ENCODE data around the gene PLEKHH1. TPM values are rescaled to one million over a fixed set of nuclear protein-coding genes. Genes with fewer than 3 reads are reported as not detected.
"Not testable (repeated sequence)": the region's sequence is repeated elsewhere in the genome, so short reads cannot be mapped to it uniquely, and the experiment has no call there.

PLEKHH1 gene
- total RNA-seq, 2 donors from 2014 or later, result 1.0 to 1.2 TPM

GRCh38 chr14:67595392-67595791 lies 62.3 kb downstream of the PLEKHH1 start:
- Mint-ChIP-seq H3K4me1 (ENCODE audit: low read depth) (peaks cover 29% of the 10 kb centered on the region), H3K4me3 (no peak overlapping the region), H3K27me3 (ENCODE audit: low read depth) (no peaks in the 10 kb centered on the region), H3K9me3 (no peaks in the 10 kb centered on the region), H3K36me3 (ENCODE audit: insufficient read depth in 2 of 2) (peaks cover 4 to 5% of the 10 kb centered on the region in 2 donors), H3K27ac (no peak overlapping the region)
- ATAC-seq (replicated peaks in 1 of 2) (no peak), DNase-seq (no peak)

DNA sequence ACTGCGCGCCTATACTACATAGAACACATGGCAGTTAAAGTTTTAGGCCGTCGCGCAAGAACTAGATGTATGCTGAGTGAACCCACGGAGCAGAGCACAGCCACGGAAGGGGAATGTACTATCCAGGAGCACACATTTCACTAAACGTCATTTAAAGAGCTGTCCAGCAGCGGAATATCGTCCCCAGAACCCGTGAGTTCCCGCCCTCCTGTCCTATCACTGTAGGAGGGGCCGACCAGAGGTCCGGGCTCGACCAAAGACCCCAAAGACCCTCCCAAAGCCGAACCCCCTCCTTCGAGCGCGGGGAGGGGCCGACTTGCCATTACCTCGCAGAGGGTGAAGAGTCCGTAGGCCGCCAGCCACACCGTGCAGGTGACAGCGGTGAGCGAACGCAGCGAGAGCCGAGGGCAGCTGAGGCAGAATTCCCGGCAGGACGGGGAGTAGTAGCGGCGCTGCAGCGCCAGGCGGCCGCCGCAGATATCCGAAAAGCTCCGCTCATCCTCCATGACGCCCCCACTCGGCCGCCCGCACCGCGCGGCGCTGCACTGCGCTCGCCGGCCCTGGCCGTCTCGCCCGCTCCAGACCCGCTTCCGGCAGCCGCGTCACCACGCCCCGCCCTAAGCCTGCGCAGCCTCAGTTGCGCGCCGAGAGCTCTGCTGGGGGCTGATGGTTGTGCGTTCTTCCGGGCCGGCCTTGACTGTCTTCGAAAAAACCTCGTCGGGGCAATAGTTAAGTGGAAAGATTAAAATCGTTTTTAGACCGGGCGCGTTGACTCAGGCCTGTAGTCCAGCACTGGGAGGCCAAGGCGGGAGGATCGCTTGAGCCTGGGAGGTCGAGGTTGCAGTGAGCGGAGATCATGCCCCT lies 66.8 kb downstream of the PLEKHH1 start, which contains the start of gene PIGH:
TSS of gene PIGH (minus strand) at position 571 of the 864 bp plus-strand sequence. CDS start at position 506, 65 bp downstream.
- peak within 1 kb of the TSS; percentile 89 for H3K27ac Mint-ChIP-seq
- peaks cover 3% of the 10 kb centered on the region in 2 donors for H3K36me3 Mint-ChIP-seq (ENCODE audit: insufficient read depth in 2 of 2)
- no peaks in the 10 kb centered on the region for H3K27me3 Mint-ChIP-seq (ENCODE audit: low read depth)
- ATAC-seq (replicated peaks in 1 of 2) (peak; percentile 99 to 100), DNase-seq (peak; percentile 97)
- peak within 1 kb of the TSS; percentile 95 to 97 for H3K4me3 Mint-ChIP-seq
- peaks cover 0 to 5% of the 10 kb centered on the region in 2 donors for H3K9me3 Mint-ChIP-seq
- H3K4me1 Mint-ChIP-seq (ENCODE audit: low read depth), result peaks cover 37% of the 10 kb centered on the region

GRCh38 chr14:67600562-67600974 lies 67.5 kb downstream of the PLEKHH1 start:
- not testable (repeated sequence) for ATAC-seq (replicated peaks in 1 of 2); H3K27ac Mint-ChIP-seq; H3K9me3 Mint-ChIP-seq; H3K27me3 Mint-ChIP-seq (ENCODE audit: low read depth); H3K36me3 Mint-ChIP-seq (ENCODE audit: insufficient read depth in 2 of 2); DNase-seq
- Mint-ChIP-seq H3K4me3 (peak overlapping the region; percentile 95 to 97), H3K4me1 (ENCODE audit: low read depth) (peaks cover 37% of the 10 kb centered on the region)

- Mint-ChIP-seq H3K4me1 (ENCODE audit: low read depth) (peaks cover 36% of the 10 kb centered on the region), H3K27ac (peak overlapping the region; percentile 37), H3K4me3 (no peak overlapping the region), H3K36me3 (ENCODE audit: insufficient read depth in 2 of 2) (peaks cover 3% of the 10 kb centered on the region in 2 donors), H3K27me3 (ENCODE audit: low read depth) (no peaks in the 10 kb centered on the region), H3K9me3 (peaks cover 0 to 5% of the 10 kb centered on the region in 2 donors)
- ATAC-seq (replicated peaks in 1 of 2), result no peak
- no peak for DNase-seq
These were observed 69.0 kb downstream of the PLEKHH1 start for GRCh38 chr14:67602076-67602475.

- no peak overlapping the region for H3K27ac Mint-ChIP-seq
These were observed 70.0 kb downstream of the PLEKHH1 start for GRCh38 chr14:67602995-67603545.

DNA sequence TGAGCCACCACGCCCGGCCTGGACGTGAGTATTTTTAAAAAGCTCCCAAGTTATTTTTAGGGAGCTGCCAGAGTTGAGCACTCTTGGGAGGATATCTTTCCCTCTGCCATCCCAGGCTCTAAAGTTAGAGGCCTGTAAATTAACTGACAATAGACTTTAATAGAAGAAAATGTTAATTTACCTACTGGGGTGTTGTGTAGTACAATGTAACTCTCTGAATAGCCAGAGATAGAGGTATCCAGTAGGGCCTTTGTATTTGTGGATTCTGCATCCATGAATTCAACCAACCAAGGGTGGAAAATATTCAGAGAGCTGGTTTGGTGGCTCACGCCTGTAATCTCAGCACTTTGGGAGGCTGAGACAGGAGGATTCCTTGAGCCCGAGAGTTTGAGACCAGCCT lies 74.6 kb downstream of the PLEKHH1 start:
- Mint-ChIP-seq H3K4me1 (ENCODE audit: low read depth) (peaks cover 19% of the 10 kb centered on the region), H3K9me3 (no peaks in the 10 kb centered on the region), H3K27ac (no peak overlapping the region), H3K36me3 (ENCODE audit: insufficient read depth in 2 of 2) (no peaks in the 10 kb centered on the region), H3K27me3 (ENCODE audit: low read depth) (no peaks in the 10 kb centered on the region), H3K4me3 (no peak overlapping the region)
- DNase-seq (no peak), ATAC-seq (replicated peaks in 1 of 2) (no peak)

More at GRCh38 chr14:67602995-67603545, 70.0 kb downstream of the PLEKHH1 start:
- Mint-ChIP-seq H3K9me3 (peaks cover 0 to 5% of the 10 kb centered on the region in 2 donors), H3K27me3 (ENCODE audit: low read depth) (no peaks in the 10 kb centered on the region), H3K36me3 (ENCODE audit: insufficient read depth in 2 of 2) (peaks cover 3% of the 10 kb centered on the region in 2 donors), H3K4me3 (no peak overlapping the region), H3K4me1 (ENCODE audit: low read depth) (peaks cover 26% of the 10 kb centered on the region)
- no peak for DNase-seq
- ATAC-seq (replicated peaks in 1 of 2), result no peak

DNA sequence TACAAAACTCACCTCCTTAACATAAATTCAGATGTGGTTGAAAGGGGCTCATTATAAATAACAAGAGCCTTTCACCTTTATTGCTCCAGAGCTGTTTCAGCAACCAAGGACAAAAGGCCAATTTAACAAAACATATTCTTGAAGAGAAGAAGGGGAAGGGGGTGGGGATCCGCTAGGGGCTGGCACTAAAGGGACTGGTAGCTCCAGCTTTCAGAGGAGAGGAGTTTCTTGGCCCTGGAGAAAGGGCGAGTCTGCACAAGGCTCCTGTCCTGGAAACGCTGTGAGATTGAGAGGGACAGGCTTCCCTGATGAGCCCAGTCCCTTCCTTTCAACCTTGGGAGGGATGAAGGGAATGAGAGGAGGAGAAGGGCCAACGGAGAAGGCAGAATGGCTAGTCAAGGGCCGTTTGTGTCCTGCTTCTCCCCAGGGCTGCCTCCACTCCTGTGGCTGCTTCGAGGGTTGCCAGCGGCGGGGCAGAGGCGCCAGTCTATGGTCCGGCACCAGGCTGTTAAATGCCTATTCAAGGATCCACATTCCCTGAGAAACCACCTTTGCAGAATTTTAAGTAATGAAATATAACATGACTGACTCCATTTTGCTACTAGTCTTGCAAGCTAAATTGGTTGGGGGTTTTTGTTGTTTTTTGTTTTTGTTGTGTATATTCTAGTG lies 76.7 kb downstream of the PLEKHH1 start:
- Mint-ChIP-seq H3K9me3 (no peaks in the 10 kb centered on the region), H3K4me1 (ENCODE audit: low read depth) (peaks cover 19% of the 10 kb centered on the region), H3K4me3 (peak overlapping the region in 1 of 2 donors; percentile 44), H3K27ac (peak overlapping the region; percentile 25), H3K36me3 (ENCODE audit: insufficient read depth in 2 of 2) (no peaks in the 10 kb centered on the region), H3K27me3 (ENCODE audit: low read depth) (no peaks in the 10 kb centered on the region)
- no peak for ATAC-seq (replicated peaks in 1 of 2)
- no peak for DNase-seq

GRCh38 chr14:67610491-67610890 lies 77.4 kb downstream of the PLEKHH1 start:
- H3K27ac Mint-ChIP-seq, result no peak overlapping the region
- H3K9me3 Mint-ChIP-seq, result no peaks in the 10 kb centered on the region
- ATAC-seq (replicated peaks in 1 of 2), result peak; percentile 92 to 94
- H3K4me1 Mint-ChIP-seq (ENCODE audit: low read depth), result peaks cover 19% of the 10 kb centered on the region
- peak overlapping the region in 1 of 2 donors; percentile 44 for H3K4me3 Mint-ChIP-seq
- peak; percentile 31 for DNase-seq
- no peaks in the 10 kb centered on the region for H3K36me3 Mint-ChIP-seq (ENCODE audit: insufficient read depth in 2 of 2)
- no peaks in the 10 kb centered on the region for H3K27me3 Mint-ChIP-seq (ENCODE audit: low read depth)

- DNase-seq (peak; percentile 15 to 27), ATAC-seq (replicated peaks in 1 of 2) (peak; percentile 39 to 53)
- Mint-ChIP-seq H3K4me3 (peak overlapping the region; percentile 90 to 93), H3K36me3 (ENCODE audit: insufficient read depth in 2 of 2) (no peaks in the 10 kb centered on the region), H3K4me1 (ENCODE audit: low read depth) (peaks cover 39% of the 10 kb centered on the region), H3K9me3 (no peaks in the 10 kb centered on the region), H3K27ac (peak overlapping the region; percentile 88), H3K27me3 (ENCODE audit: low read depth) (peaks cover 10% of the 10 kb centered on the region)
These were observed 85.5 kb downstream of the PLEKHH1 start for GRCh38 chr14:67618617-67619063.

DNA sequence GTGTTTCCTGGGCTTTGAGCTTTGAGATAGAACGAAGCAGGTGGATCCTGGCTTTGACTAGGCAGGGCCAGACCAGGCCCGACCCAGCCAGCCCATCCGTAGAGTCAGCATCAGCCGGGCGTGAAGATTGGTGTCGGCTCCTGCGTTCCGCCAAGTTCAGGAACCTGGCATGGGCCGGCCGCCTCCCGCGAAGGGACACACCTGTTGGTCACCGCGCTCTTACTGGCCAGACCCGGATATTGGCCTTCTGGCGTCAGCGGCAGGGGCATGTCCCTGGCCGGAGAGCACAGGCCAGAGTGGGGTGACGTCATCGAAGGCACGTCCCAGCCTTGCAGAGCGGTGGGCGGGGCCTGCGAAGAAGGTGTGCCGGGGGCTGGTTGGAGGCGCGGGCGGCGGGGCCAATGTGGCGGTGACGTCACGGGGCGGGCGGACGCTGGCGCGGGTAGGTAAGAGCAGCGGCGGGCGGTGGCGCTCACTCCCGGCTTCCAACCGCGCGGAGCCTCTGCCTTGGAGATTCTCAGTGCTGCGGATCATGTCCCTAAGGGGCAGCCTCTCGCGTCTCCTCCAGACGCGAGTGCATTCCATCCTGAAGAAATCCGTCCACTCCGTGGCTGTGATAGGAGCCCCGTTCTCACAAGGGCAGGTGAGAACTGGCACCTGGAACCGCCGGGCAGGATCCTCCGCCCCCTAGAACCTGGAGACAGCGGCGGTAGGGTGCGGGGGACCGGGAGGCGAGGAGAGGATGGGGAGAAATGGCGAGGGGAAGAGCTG lies 86.5 kb downstream of the PLEKHH1 start, which contains the start of gene ARG2:
TSS of gene ARG2 (plus strand) at position 475 of the 771 bp plus-strand sequence. CDS start at position 533, 58 bp downstream.
- DNase-seq (peak; percentile 98 to 99), ATAC-seq (replicated peaks in 1 of 2) (peak; percentile 89 to 92)
- H3K9me3 Mint-ChIP-seq, result no peaks in the 10 kb centered on the region
- H3K36me3 Mint-ChIP-seq (ENCODE audit: insufficient read depth in 2 of 2), result no peaks in the 10 kb centered on the region
- peak within 1 kb of the TSS; percentile 88 for H3K27ac Mint-ChIP-seq
- peak within 1 kb of the TSS; percentile 90 to 93 for H3K4me3 Mint-ChIP-seq
- H3K27me3 Mint-ChIP-seq (ENCODE audit: low read depth), result peaks cover 10% of the 10 kb centered on the region
- H3K4me1 Mint-ChIP-seq (ENCODE audit: low read depth), result peaks cover 41% of the 10 kb centered on the region

DNA sequence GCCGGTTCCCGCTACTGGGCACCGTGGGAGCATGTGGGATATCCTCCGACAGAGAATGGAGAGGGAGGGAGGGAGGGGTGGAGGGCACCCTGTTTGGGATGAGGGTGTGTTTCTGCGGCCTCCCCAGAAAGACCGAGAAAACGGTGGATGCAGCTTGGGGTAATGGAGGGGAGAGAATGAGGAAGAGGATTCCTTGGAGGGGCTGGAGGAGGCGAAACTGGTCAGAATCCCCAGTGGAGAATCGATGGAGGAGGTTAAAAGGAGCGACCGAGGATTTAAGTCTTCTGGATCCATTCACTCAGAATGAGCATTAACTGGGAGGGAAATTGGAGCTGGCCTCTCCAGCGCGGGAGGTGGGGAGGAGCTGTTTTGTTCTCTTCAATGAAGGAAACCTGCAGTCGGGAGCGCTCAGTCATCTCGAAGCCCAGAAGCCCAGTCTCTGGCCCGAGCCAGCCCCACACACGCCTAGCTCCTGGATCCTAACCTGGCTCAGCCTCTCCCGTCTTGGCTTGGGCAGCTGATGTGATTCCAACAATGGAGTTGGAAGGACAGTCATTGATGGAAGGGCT lies 87.2 kb downstream of the PLEKHH1 start:
- H3K36me3 Mint-ChIP-seq (ENCODE audit: insufficient read depth in 2 of 2), result no peaks in the 10 kb centered on the region
- peaks cover 41% of the 10 kb centered on the region for H3K4me1 Mint-ChIP-seq (ENCODE audit: low read depth)
- peak in 1 of 2 donors; percentile 21 for ATAC-seq (replicated peaks in 1 of 2)
- H3K9me3 Mint-ChIP-seq, result no peaks in the 10 kb centered on the region
- H3K27ac Mint-ChIP-seq, result no peak overlapping the region
- DNase-seq, result no peak
- H3K4me3 Mint-ChIP-seq, result peak overlapping the region; percentile 90 to 93
- peaks cover 10% of the 10 kb centered on the region for H3K27me3 Mint-ChIP-seq (ENCODE audit: low read depth)

GRCh38 chr14:67622675-67623074 lies 89.6 kb downstream of the PLEKHH1 start:
- H3K4me1 Mint-ChIP-seq (ENCODE audit: low read depth), result peaks cover 41% of the 10 kb centered on the region
- ATAC-seq (replicated peaks in 1 of 2), result no peak
- no peaks in the 10 kb centered on the region for H3K9me3 Mint-ChIP-seq
- peaks cover 10% of the 10 kb centered on the region for H3K27me3 Mint-ChIP-seq (ENCODE audit: low read depth)
- DNase-seq, result no peak
- H3K36me3 Mint-ChIP-seq (ENCODE audit: insufficient read depth in 2 of 2), result no peaks in the 10 kb centered on the region
- H3K4me3 Mint-ChIP-seq, result peak overlapping the region; percentile 34 to 60
- H3K27ac Mint-ChIP-seq, result peak overlapping the region; percentile 79
